CD14-positive monocyte (primary cell): ENCODE results near the gene GPR156. TPM values are rescaled to one million over a fixed set of nuclear protein-coding genes. Genes with fewer than 3 reads are reported as not detected.

Experiments
- DNase-seq, 3 donors: peaks; one replicate each; pipeline ENCODE4 v3.0.0-alpha.2; 2011 to 2022
- H2AFZ ChIP-seq: 2 replicates; pipeline ENCODE4 v1.6.0; 2012; ENCODE audit warnings: mild to moderate bottlenecking, low read depth, low read length, inconsistent platforms; ENCODE audit not compliant: insufficient read depth, poor library complexity, severe bottlenecking
- H3K27ac ChIP-seq, 2 donors: 1 replicate in 1 of 2; 2 replicates in 1 of 2; pipeline ENCODE4 v1.5.1; 2012 to 2013; ENCODE audit warnings: low read length in 2 of 2, control low read depth in 1 of 2, inconsistent platforms in 1 of 2, low read depth in 1 of 2, mild to moderate bottlenecking in 1 of 2
- H3K27me3 ChIP-seq, 2 donors: one replicate each; pipeline versions ENCODE4 v1.6.0 to v1.6.1; 2011 to 2013; ENCODE audit warnings: low read length in 2 of 2; ENCODE audit not compliant: control insufficient read depth in 2 of 2, insufficient read depth in 2 of 2
- H3K36me3 ChIP-seq, 2 donors: replicated peaks in 1 of 2; 1 replicate in 1 of 2; 2 replicates in 1 of 2; pipeline versions ENCODE4 v1.5.1 to v1.6.1; 2012 to 2013; ENCODE audit warnings: low read length in 2 of 2, control low read depth in 1 of 2, inconsistent platforms in 1 of 2, mild to moderate bottlenecking in 1 of 2; ENCODE audit not compliant: insufficient read depth in 2 of 2, control insufficient read depth in 1 of 2
- H3K4me1 ChIP-seq, 2 donors: 1 replicate in 1 of 2; 2 replicates in 1 of 2; pipeline versions ENCODE4 v1.5.1 to v1.6.1; 2012 to 2013; ENCODE audit warnings: low read length in 2 of 2, control low read depth in 1 of 2, inconsistent platforms in 1 of 2, mild to moderate bottlenecking in 1 of 2, moderate library complexity in 1 of 2; ENCODE audit not compliant: insufficient read depth in 2 of 2, control insufficient read depth in 1 of 2
- H3K4me2 ChIP-seq: replicated peaks from 2 replicates; pipeline ENCODE3; 2012; ENCODE audit warnings: low read length, moderate library complexity, mild to moderate bottlenecking; ENCODE audit not compliant: poor library complexity, severe bottlenecking; ENCODE audit errors: extremely low read depth
- H3K4me3 ChIP-seq, 3 experiments: fragments of 200-600 bp in 1 of 3; sonication (generic) in 1 of 3; replicated peaks in 1 of 3; 1 replicate in 2 of 3; 2 replicates in 1 of 3; pipeline ENCODE4 v1.5.1; 2011 to 2013; ENCODE audit warnings: low read length in 3 of 3, mild to moderate bottlenecking in 3 of 3, control low read depth in 2 of 3, low read depth in 2 of 3, inconsistent platforms in 1 of 3, moderate library complexity in 1 of 3
- H3K79me2 ChIP-seq: 2 replicates; pipeline ENCODE4 v1.6.0; 2012; ENCODE audit warnings: mild to moderate bottlenecking, control low read depth, inconsistent platforms, low read length, moderate library complexity; ENCODE audit not compliant: insufficient read depth
- H3K9ac ChIP-seq: 2 replicates; pipeline ENCODE4 v1.6.0; 2017; ENCODE audit warnings: low read length, mild to moderate bottlenecking; ENCODE audit not compliant: insufficient read depth, poor library complexity, severe bottlenecking
- H3K9me3 ChIP-seq, 2 donors: replicated peaks in 1 of 2; 1 replicate in 1 of 2; 2 replicates in 1 of 2; pipeline versions ENCODE4 v1.5.1 to v1.6.1; 2012 to 2013; ENCODE audit warnings: low read length in 2 of 2, control low read depth in 1 of 2; ENCODE audit not compliant: control insufficient read depth in 1 of 2, insufficient read depth in 1 of 2
- H4K20me1 ChIP-seq: 2 replicates; pipeline ENCODE4 v1.6.0; 2012; ENCODE audit warnings: mild to moderate bottlenecking, low read length, control low read depth, moderate library complexity; ENCODE audit not compliant: insufficient read depth
- H3K27ac Mint-ChIP-seq, 7 donors: one replicate each; pipeline ENCODE4 v1.8.0; 2020; ENCODE audit warnings: mild to moderate bottlenecking in 7 of 7, mixed read lengths in 7 of 7, moderate library complexity in 6 of 7, inconsistent platforms in 2 of 7
- H3K27me3 Mint-ChIP-seq, 3 donors: one replicate each; pipeline ENCODE4 v1.8.0; 2021 to 2022; ENCODE audit warnings: low read depth in 3 of 3, mild to moderate bottlenecking in 3 of 3, mixed read lengths in 3 of 3, moderate library complexity in 3 of 3, inconsistent platforms in 1 of 3
- H3K36me3 Mint-ChIP-seq, 2 donors: one replicate each; pipeline ENCODE4 v1.8.0; 2020; ENCODE audit warnings: mixed read lengths in 2 of 2, inconsistent platforms in 1 of 2, mild to moderate bottlenecking in 1 of 2
- H3K4me1 Mint-ChIP-seq: one replicate; pipeline ENCODE4 v1.8.0; 2020; ENCODE audit warnings: mild to moderate bottlenecking, mixed read lengths
- H3K4me3 Mint-ChIP-seq, 2 donors: one replicate each; pipeline ENCODE4 v1.8.0; 2020; ENCODE audit warnings: mild to moderate bottlenecking in 2 of 2, mixed read lengths in 2 of 2, moderate library complexity in 1 of 2
- H3K9me3 Mint-ChIP-seq, 7 donors: one replicate each; pipeline ENCODE4 v1.8.0; 2020 to 2022; ENCODE audit warnings: mixed read lengths in 7 of 7, mild to moderate bottlenecking in 6 of 7, moderate library complexity in 6 of 7, inconsistent platforms in 2 of 7
- WGBS: methylation state at CpG from one replicate; pipeline ENCODE4 v1.1.5; 2013; ENCODE audit warnings: missing lambda C conversion rate; ENCODE audit not compliant: insufficient coverage; 5-methylcytosine and 5-hydroxymethylcytosine counted together
- intact Hi-C, 2 donors: fragments of 100-400 bp; cut with micrococcal nuclease; formaldehyde crosslinking; loops; one replicate each; pipeline versions ENCODE4 v1.15.0 to v1.15.1; 2023
- polyA plus RNA-seq, 3 donors: library from polyadenylated mRNA; depleted of rRNA in 1 of 3; unstranded in 2 of 3; stranded (reverse) in 1 of 3; fragments of 300-500 nt in 2 of 3; fragments of >200 nt in 1 of 3; fragmentation: Illumina TruSeq in 2 of 3; gene quantifications; 1 replicate in 2 of 3; 2 replicates in 1 of 3; pipeline ENCODE4 v1.2.3, GENCODE V29; 2012 to 2021
- TF ChIP-seq, protein P1 (sequence below): fragments of 200-600 bp; IDR thresholded peaks from one replicate; pipeline ENCODE4 v1.8.0; 2022; ENCODE audit warnings: antibody characterized with exemption, mild to moderate bottlenecking

The GPR156 gene
- polyA plus RNA-seq, 3 donors: not detected

DNA sequence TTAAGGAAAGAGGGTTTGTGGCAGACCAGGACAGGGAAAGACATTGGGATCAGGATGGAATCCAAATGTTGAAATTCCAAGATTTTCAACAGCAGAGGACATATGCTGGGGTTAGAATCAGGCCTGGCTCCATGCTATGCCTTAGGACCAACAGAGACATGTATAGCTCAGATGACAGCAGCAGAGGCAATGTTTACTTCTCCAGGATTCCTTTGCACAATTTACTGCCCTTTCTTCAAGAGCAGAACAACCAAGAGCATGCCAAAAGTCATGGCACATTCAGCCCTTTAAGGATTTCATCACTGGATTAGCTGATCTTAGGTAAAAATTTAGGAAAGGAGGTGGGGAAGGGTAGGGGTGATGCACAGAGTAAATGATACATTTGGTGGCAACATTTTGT lies 121.2 kb downstream of the GPR156 start:
- H3K4me3 Mint-ChIP-seq: no peak overlapping the region
- TF ChIP-seq, protein P1, sequence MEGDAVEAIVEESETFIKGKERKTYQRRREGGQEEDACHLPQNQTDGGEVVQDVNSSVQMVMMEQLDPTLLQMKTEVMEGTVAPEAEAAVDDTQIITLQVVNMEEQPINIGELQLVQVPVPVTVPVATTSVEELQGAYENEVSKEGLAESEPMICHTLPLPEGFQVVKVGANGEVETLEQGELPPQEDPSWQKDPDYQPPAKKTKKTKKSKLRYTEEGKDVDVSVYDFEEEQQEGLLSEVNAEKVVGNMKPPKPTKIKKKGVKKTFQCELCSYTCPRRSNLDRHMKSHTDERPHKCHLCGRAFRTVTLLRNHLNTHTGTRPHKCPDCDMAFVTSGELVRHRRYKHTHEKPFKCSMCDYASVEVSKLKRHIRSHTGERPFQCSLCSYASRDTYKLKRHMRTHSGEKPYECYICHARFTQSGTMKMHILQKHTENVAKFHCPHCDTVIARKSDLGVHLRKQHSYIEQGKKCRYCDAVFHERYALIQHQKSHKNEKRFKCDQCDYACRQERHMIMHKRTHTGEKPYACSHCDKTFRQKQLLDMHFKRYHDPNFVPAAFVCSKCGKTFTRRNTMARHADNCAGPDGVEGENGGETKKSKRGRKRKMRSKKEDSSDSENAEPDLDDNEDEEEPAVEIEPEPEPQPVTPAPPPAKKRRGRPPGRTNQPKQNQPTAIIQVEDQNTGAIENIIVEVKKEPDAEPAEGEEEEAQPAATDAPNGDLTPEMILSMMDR: no peak
- H3K36me3 Mint-ChIP-seq: no peaks in the 10 kb centered on the region
- peaks cover 57% of the 10 kb centered on the region for H3K4me1 Mint-ChIP-seq
- H3K9ac ChIP-seq: no peak overlapping the region
- H3K4me2 ChIP-seq: no peak overlapping the region
- H3K9me3 Mint-ChIP-seq: peaks cover 5 to 9% (median 7%) of the 10 kb centered on the region in 7 donors
- peaks cover 0 to 5% of the 10 kb centered on the region in 2 donors for H3K9me3 ChIP-seq
- no peak overlapping the region for H3K4me3 ChIP-seq
- peaks cover 0 to 2% (median 0%) of the 10 kb centered on the region in 3 donors for H3K27me3 Mint-ChIP-seq
- H3K36me3 ChIP-seq: no peaks in the 10 kb centered on the region
- H3K27me3 ChIP-seq: no peaks in the 10 kb centered on the region
- no peak overlapping the region for H3K27ac Mint-ChIP-seq
- no peaks in the 10 kb centered on the region for H3K79me2 ChIP-seq
- peaks cover 24 to 39% of the 10 kb centered on the region in 2 donors for H3K4me1 ChIP-seq
- H4K20me1 ChIP-seq: no peaks in the 10 kb centered on the region
- H2AFZ ChIP-seq: no peak overlapping the region
- H3K27ac ChIP-seq: no peak overlapping the region
- DNase-seq: no peak
- intact Hi-C loops: no loop called here

DNA sequence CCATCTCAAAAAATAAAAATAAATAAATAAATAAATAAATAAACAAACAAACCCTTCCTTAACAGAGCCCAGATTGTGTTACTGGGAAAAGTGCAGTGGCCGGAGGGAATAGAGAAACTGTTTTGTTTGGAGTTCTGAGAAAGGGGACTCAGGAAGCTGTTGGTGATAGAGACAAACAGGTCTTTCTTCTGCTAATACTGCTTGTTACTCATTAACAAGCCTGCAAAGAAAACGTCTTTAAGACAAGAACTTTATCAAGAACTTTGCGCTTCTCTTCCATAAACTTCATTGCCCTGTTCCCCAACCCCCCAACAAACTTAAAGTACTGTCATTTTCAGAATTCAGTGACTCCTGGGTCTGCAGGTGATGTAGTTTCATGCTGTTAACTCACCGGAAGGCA lies 122.0 kb downstream of the GPR156 start:
- peaks cover 0 to 2% (median 1%) of the 10 kb centered on the region in 3 donors for H3K27me3 Mint-ChIP-seq
- peaks cover 5 to 9% (median 7%) of the 10 kb centered on the region in 7 donors for H3K9me3 Mint-ChIP-seq
- H3K4me2 ChIP-seq: no peak overlapping the region
- no peaks in the 10 kb centered on the region for H4K20me1 ChIP-seq
- H3K36me3 Mint-ChIP-seq: no peaks in the 10 kb centered on the region
- H3K4me1 Mint-ChIP-seq: peaks cover 64% of the 10 kb centered on the region
- H3K79me2 ChIP-seq: no peaks in the 10 kb centered on the region
- TF ChIP-seq, protein P1: no peak
- peaks cover 24 to 43% of the 10 kb centered on the region in 2 donors for H3K4me1 ChIP-seq
- no peak overlapping the region for H2AFZ ChIP-seq
- no peak overlapping the region for H3K4me3 ChIP-seq
- 100% methylated on average over 2 of the region's 4 CpGs for WGBS
- H3K36me3 ChIP-seq: no peaks in the 10 kb centered on the region
- no peak for DNase-seq
- H3K27me3 ChIP-seq: no peaks in the 10 kb centered on the region
- intact Hi-C loops: no loop called here
- H3K9ac ChIP-seq: no peak overlapping the region
- no peak overlapping the region for H3K27ac ChIP-seq
- peaks cover 0 to 5% of the 10 kb centered on the region in 2 donors for H3K9me3 ChIP-seq
- H3K27ac Mint-ChIP-seq: peak overlapping the region in 1 of 7 donors; percentile 66
- H3K4me3 Mint-ChIP-seq: no peak overlapping the region
